Tibial artery (tissue), 4 donors: ENCODE measurements around the gene TRIOBP.
"Not testable (repeated sequence)": the region's sequence is repeated elsewhere in the genome, so short reads cannot be mapped to it uniquely, and the experiment has no call there.

ENCODE experiments used
- DNase-seq, 2 donors: peaks; one replicate each; pipeline ENCODE4 v3.0.0-alpha.2; 2019
- H3K27ac ChIP-seq, 2 donors: fragments of 200-600 bp; sonication (generic) in 1 of 2; 1 replicate in 1 of 2; 2 replicates in 1 of 2; pipeline ENCODE4 v1.5.1; 2018 to 2019; ENCODE audit warnings: mild to moderate bottlenecking in 1 of 2
- H3K27me3 ChIP-seq, 2 donors: fragments of 200-600 bp; sonication (generic) in 1 of 2; one replicate each; pipeline versions ENCODE4 v1.5.1 to v1.6.0; 2016 to 2019
- H3K36me3 ChIP-seq, 3 donors: fragments of 200-600 bp; sonication (generic) in 2 of 3; one replicate each; pipeline ENCODE4 v1.5.1; 2016 to 2019; ENCODE audit warnings: mild to moderate bottlenecking in 2 of 3
- H3K4me1 ChIP-seq, 4 donors: fragments of 200-600 bp; sonication (generic) in 2 of 4; 1 replicate in 3 of 4; 2 replicates in 1 of 4; pipeline ENCODE4 v1.5.1; 2016 to 2019
- H3K4me3 ChIP-seq, 2 donors: fragments of 200-600 bp; sonication (generic) in 1 of 2; 1 replicate in 1 of 2; 2 replicates in 1 of 2; pipeline ENCODE4 v1.5.1; 2018 to 2019; ENCODE audit warnings: mild to moderate bottlenecking in 2 of 2
- H3K9me3 ChIP-seq, 3 donors: fragments of 200-600 bp; sonication (generic) in 1 of 3; one replicate each; pipeline ENCODE4 v1.5.1; 2016 to 2019
- intact Hi-C: fragments of 100-400 bp; cut with DNase I; formaldehyde crosslinking; loops from one replicate; pipeline ENCODE4 v1.15.0; 2023; ENCODE audit warnings: low total_unique reads
- TF ChIP-seq, protein P1 (sequence below), 2 experiments: fragments of 200-600 bp in 1 of 2; fragments of 450-650 bp in 1 of 2; IDR thresholded peaks; one replicate each; pipeline ENCODE4 v1.5.1; 2017 to 2019; ENCODE audit warnings: antibody characterized with exemption in 2 of 2, mild to moderate bottlenecking in 1 of 2, moderate library complexity in 1 of 2

The TRIOBP gene

DNA sequence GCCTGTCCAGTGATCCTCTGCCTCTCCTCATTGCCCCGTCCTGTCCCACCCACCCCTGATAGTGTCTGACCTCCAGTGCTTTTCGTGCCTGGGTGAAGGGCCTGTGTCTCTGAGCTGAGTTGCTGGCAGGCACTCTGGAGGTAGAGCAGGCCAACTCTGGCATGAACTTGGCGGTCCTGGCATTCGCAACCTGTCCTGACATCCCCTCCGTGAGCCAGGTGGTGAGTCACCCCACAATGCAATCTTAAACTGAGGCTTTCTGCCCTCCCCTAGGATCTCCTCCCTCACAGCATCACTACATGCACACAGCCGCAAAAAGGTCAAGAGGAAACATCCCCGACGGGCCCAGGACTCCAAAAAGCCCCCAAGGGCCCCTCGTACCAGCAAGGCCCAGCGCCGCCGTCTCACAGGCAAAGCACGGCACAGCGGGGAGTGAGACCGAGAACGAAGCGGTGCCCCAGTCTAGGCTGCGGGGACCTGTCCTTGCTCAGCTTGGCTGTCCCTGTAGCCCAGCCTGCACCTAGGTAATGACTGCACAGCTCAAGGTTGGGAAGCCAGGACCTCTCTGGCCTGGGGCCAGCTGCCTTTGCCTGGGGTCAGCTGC is 5.8 kb upstream of the TRIOBP start:
- Histone ChIP-seq H3K27ac (no peak overlapping the region), H3K9me3 (no peaks in the 10 kb centered on the region), H3K36me3 (peaks cover 31 to 50% (median 48%) of the 10 kb centered on the region in 3 donors), H3K27me3 (no peaks in the 10 kb centered on the region), H3K4me3 (no peak overlapping the region), H3K4me1 (peaks cover 0 to 22% (median 19%) of the 10 kb centered on the region in 4 donors)
- TF ChIP-seq, protein P1, sequence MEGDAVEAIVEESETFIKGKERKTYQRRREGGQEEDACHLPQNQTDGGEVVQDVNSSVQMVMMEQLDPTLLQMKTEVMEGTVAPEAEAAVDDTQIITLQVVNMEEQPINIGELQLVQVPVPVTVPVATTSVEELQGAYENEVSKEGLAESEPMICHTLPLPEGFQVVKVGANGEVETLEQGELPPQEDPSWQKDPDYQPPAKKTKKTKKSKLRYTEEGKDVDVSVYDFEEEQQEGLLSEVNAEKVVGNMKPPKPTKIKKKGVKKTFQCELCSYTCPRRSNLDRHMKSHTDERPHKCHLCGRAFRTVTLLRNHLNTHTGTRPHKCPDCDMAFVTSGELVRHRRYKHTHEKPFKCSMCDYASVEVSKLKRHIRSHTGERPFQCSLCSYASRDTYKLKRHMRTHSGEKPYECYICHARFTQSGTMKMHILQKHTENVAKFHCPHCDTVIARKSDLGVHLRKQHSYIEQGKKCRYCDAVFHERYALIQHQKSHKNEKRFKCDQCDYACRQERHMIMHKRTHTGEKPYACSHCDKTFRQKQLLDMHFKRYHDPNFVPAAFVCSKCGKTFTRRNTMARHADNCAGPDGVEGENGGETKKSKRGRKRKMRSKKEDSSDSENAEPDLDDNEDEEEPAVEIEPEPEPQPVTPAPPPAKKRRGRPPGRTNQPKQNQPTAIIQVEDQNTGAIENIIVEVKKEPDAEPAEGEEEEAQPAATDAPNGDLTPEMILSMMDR (IDR thresholded peaks at IDR 0.05): no peak
- intact Hi-C loops: no loop called here
- DNase-seq: no peak

DNA sequence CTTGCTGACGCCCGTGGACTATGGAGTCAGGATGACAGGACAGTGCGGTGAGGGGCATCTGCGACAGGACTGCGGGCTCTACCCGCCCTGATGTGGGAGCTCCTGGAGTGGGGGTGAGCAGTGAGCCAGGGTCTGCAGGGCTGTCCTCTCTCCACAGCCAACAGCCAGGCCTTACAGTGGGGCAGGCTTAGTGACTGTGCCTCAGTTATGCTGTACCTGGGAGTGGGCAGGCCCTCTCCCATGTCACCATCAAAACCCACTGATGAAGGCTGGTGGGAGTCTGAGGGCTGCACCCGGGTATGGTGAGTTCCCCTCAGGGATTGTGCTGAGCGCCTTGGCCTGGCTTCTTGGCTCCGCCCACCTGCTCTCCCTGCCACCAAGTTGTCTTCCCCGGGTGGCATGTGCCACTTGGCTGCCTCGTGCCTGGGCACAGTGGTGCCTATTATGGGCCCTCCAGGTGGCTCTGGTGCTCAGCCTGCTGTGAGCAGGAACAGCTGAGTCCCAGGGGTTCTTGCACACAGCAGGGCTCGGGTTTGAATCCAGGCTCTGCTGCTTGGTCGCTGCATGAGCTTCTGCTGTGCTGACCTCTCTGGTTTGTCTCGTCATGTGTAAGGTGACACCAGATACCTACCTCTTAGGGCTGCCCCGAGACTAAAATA is 4.1 kb upstream of the TRIOBP start:
- Histone ChIP-seq H3K27ac (no peak overlapping the region), H3K4me1 (peaks cover 0 to 22% (median 19%) of the 10 kb centered on the region in 4 donors), H3K9me3 (no peaks in the 10 kb centered on the region), H3K4me3 (no peak overlapping the region), H3K36me3 (peaks cover 31 to 50% (median 48%) of the 10 kb centered on the region in 3 donors), H3K27me3 (no peaks in the 10 kb centered on the region)
- no peak for DNase-seq
- intact Hi-C loops: no loop called here
- TF ChIP-seq, protein P1 (IDR thresholded peaks at IDR 0.05): no peak

DNA sequence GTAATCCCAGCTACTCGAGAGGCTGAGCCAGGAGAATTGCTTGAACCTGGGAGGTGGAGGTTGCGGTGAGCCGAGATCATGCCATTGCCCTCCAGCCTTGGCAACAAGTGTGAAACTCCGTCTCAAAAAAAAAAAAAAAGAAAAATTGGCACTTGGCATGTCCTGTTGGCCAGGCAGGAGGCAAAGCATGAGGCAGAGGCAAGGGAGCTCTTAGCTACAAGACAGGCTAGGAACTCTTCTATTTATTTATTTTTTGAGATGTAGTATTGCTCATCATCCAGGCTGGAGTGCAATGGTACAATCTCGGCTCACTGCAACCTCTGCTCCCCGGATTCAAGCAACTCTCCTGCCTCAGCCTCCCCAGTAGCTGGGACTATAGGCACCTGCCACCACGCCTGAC is 2.7 kb upstream of the TRIOBP start:
- peaks cover 31 to 39% (median 36%) of the 10 kb centered on the region in 3 donors for H3K36me3 ChIP-seq
- intact Hi-C loops: not testable (repeated sequence)

DNA sequence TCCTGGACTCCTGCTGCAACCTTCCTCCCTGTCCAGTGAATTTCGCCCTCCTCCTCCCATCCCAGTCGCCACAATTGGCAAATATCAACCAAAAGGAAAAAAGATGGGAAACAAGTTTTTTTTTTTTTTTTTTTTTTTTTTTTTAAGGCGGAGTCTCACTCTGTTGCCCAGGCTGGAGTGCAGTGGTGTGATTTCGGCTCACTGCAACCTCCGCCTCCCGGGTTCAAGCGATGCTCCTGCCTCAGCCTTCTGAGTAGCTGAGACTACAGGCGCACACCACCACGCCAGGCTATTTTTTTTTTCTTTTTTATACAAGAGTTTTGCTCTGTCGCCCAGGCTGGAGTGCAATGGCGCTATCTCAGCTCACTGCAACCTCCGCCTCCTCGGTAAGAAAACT is 590 bp upstream of the TRIOBP start:
- Histone ChIP-seq H3K4me1 (peaks cover 0 to 20% (median 17%) of the 10 kb centered on the region in 4 donors), H3K36me3 (peaks cover 20 to 25% (median 23%) of the 10 kb centered on the region in 3 donors), H3K4me3 (peak overlapping the region; percentile 21 to 35), H3K27ac (peak overlapping the region; percentile 50 to 69)
- DNase-seq, intact Hi-C loops, H3K9me3 ChIP-seq, H3K27me3 ChIP-seq: not testable (repeated sequence)

More for the DNA sequence above, 2.7 kb upstream of the TRIOBP start:
- H3K27me3 ChIP-seq, DNase-seq, H3K27ac ChIP-seq, H3K4me3 ChIP-seq, H3K9me3 ChIP-seq: not testable (repeated sequence)
- H3K4me1 ChIP-seq: peaks cover 0 to 20% (median 17%) of the 10 kb centered on the region in 4 donors

DNA sequence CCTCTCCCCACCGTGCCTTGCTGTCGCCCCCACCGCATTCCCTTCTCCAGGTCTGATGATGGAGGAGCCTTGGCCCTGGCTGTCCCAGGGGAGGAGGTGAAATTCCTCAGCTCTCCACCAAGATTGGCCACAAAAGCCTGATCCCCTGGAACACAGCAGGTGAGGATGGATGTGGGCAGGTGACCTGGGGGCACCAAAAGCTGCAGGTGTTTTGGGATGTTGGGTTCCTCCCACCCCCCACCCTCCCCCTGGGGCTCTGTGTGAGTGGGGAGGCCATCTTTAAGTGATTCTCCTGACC is 639 bp downstream of the TRIOBP start:
- Histone ChIP-seq H3K27me3 (no peaks in the 10 kb centered on the region), H3K27ac (peak overlapping the region; percentile 63 to 69), H3K36me3 (peaks cover 11 to 13% (median 12%) of the 10 kb centered on the region in 3 donors), H3K9me3 (no peaks in the 10 kb centered on the region), H3K4me1 (peaks cover 0 to 20% (median 17%) of the 10 kb centered on the region in 4 donors), H3K4me3 (no peak overlapping the region)
- intact Hi-C loops: no loop called here
- DNase-seq: no peak
- TF ChIP-seq, protein P1 (IDR thresholded peaks at IDR 0.05): no peak

DNA sequence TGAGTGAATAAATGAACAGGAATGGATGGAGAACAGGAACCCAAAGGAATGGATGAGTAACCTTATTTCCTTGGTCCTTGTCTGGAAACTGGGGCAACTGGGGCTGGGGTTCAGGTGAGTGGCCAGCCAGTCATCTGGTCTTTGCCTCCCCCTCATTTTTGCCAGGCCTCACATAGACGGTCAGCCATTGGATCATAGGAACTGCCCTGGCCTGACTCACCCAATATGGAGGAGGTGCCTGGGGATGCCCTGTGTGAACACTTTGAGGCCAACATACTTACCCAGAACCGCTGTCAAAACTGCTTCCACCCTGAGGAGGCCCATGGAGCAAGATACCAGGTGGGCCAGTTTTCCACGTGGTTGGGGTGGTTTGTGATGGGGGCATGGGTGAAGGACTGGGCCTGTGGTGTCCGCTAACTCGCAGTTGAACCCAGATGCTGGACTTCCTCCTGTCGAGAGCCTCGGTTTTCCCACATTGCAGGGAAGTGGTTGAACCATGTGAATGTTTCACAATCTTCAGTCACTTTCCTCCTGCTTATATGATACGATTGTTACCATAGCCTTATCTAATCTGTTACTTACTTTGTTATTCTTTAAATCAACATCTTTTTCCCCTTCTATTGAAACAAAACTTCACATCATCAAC is 4.4 kb downstream of the TRIOBP start:
- intact Hi-C loops: no loop called here
- Histone ChIP-seq H3K4me3 (no peak overlapping the region), H3K27me3 (no peaks in the 10 kb centered on the region), H3K9me3 (no peaks in the 10 kb centered on the region), H3K27ac (no peak overlapping the region), H3K4me1 (peaks cover 0 to 11% (median 7%) of the 10 kb centered on the region in 4 donors), H3K36me3 (no peaks in the 10 kb centered on the region)
- TF ChIP-seq, protein P1 (IDR thresholded peaks at IDR 0.05): no peak
- no peak for DNase-seq
